Trophoblast cell (in vitro differentiated cells and primary cell): ENCODE results near the gene CEP295NL.

Experiments used
- DNase-seq, 2 donors: peaks; one replicate each; pipeline ENCODE4 v3.0.0-alpha.2; 2016
- H2AFZ ChIP-seq: 2 replicates; pipeline ENCODE4 v1.6.1; 2013; ENCODE audit warnings: low read length, moderate library complexity, mild to moderate bottlenecking; ENCODE audit not compliant: insufficient read depth, poor library complexity
- H2AK5ac ChIP-seq: 2 replicates; pipeline ENCODE4 v1.6.1; 2013; ENCODE audit warnings: mild to moderate bottlenecking, low read length
- H2BK120ac ChIP-seq: 2 replicates; pipeline ENCODE4 v1.6.1; 2013; ENCODE audit warnings: low read length, mild to moderate bottlenecking, moderate library complexity; ENCODE audit not compliant: insufficient read depth, poor library complexity
- H2BK12ac ChIP-seq: 2 replicates; pipeline ENCODE4 v1.6.1; 2013; ENCODE audit warnings: mild to moderate bottlenecking, low read length, moderate library complexity
- H2BK5ac ChIP-seq: 2 replicates; pipeline ENCODE4 v1.6.1; 2013; ENCODE audit warnings: low read length, low read depth, moderate library complexity, mild to moderate bottlenecking; ENCODE audit not compliant: poor library complexity
- H3K14ac ChIP-seq: 2 replicates; pipeline ENCODE4 v1.6.1; 2013; ENCODE audit warnings: mild to moderate bottlenecking, low read length
- H3K18ac ChIP-seq: 2 replicates; pipeline ENCODE4 v1.6.1; 2013; ENCODE audit warnings: mild to moderate bottlenecking, low read length
- H3K23ac ChIP-seq: 2 replicates; pipeline ENCODE4 v1.6.1; 2013; ENCODE audit warnings: low read length
- H3K27ac ChIP-seq: 2 replicates; pipeline ENCODE4 v1.5.1; 2013; ENCODE audit warnings: low read depth, mild to moderate bottlenecking, inconsistent platforms, low read length, moderate library complexity
- H3K27me3 ChIP-seq: 2 replicates; pipeline ENCODE4 v1.6.1; 2013; ENCODE audit warnings: inconsistent platforms, mild to moderate bottlenecking, low read length, moderate library complexity; ENCODE audit not compliant: insufficient read depth
- H3K36me3 ChIP-seq, 2 experiments: 1 replicate in 1 of 2; 2 replicates in 1 of 2; pipeline ENCODE4 v1.6.1; 2013; ENCODE audit warnings: low read length in 2 of 2, mild to moderate bottlenecking in 2 of 2, moderate library complexity in 1 of 2; ENCODE audit not compliant: insufficient read depth in 2 of 2, control insufficient read depth in 1 of 2
- H3K4ac ChIP-seq: 2 replicates; pipeline ENCODE4 v1.6.1; 2013; ENCODE audit warnings: low read depth, mild to moderate bottlenecking, low read length, moderate library complexity
- H3K4me1 ChIP-seq, 2 experiments: 1 replicate in 1 of 2; 2 replicates in 1 of 2; pipeline ENCODE4 v1.6.1; 2013; ENCODE audit warnings: low read length in 2 of 2, mild to moderate bottlenecking in 2 of 2, moderate library complexity in 1 of 2; ENCODE audit not compliant: insufficient read depth in 2 of 2, control insufficient read depth in 1 of 2
- H3K4me2 ChIP-seq: 2 replicates; pipeline ENCODE4 v1.6.1; 2013; ENCODE audit warnings: inconsistent platforms, mild to moderate bottlenecking, low read length, moderate library complexity
- H3K4me3 ChIP-seq: 2 replicates; pipeline ENCODE4 v1.5.1; 2013; ENCODE audit warnings: mild to moderate bottlenecking, low read depth, low read length, inconsistent platforms
- H3K79me1 ChIP-seq: one replicate; pipeline ENCODE4 v1.6.1; 2013; ENCODE audit warnings: low read length
- H3K79me2 ChIP-seq: 2 replicates; pipeline ENCODE4 v1.6.1; 2013; ENCODE audit warnings: low read length, mild to moderate bottlenecking; ENCODE audit not compliant: control insufficient read depth, insufficient read depth, poor library complexity
- H3K9ac ChIP-seq: 2 replicates; pipeline ENCODE4 v1.6.1; 2013; ENCODE audit warnings: mild to moderate bottlenecking, low read length
- H3K9me3 ChIP-seq: 2 replicates; pipeline ENCODE4 v1.6.1; 2013; ENCODE audit warnings: low read depth, mild to moderate bottlenecking, control low read depth, inconsistent platforms, low read length; ENCODE audit not compliant: insufficient read depth
- H4K12ac ChIP-seq: 2 replicates; pipeline ENCODE4 v1.6.1; 2013; ENCODE audit warnings: low read depth, mild to moderate bottlenecking, low read length, moderate library complexity
- H4K8ac ChIP-seq: 2 replicates; pipeline ENCODE4 v1.6.1; 2013; ENCODE audit warnings: low read depth, mild to moderate bottlenecking, low read length, moderate library complexity
- H4K91ac ChIP-seq: one replicate; pipeline ENCODE4 v1.6.1; 2013; ENCODE audit warnings: low read depth, mild to moderate bottlenecking, low read length, moderate library complexity
- WGBS: extraction: QIAGEN DNeasy Blood & Tissue Kit; methylation state at CpG from one replicate; pipeline ENCODE4 v1.1.7; 2013; ENCODE audit warnings: missing lambda C conversion rate; ENCODE audit not compliant: insufficient read length, insufficient coverage; ENCODE audit errors: extremely low coverage; 5-methylcytosine and 5-hydroxymethylcytosine counted together

Gene CEP295NL

GRCh38 chr17:78889531-78889930 is 13.5 kb downstream of the CEP295NL start:
- no CpG with 5 or more reads among the region's 8 CpGs for WGBS

GRCh38 chr17:78888941-78889518 is 14.0 kb downstream of the CEP295NL start:
- no peak overlapping the region for H4K12ac ChIP-seq
- H3K4me2 ChIP-seq: no peak overlapping the region
- peaks cover 10% of the 10 kb centered on the region for H3K79me1 ChIP-seq
- H2AFZ ChIP-seq: no peak overlapping the region
- H3K79me2 ChIP-seq: peaks cover 4% of the 10 kb centered on the region
- H3K9me3 ChIP-seq: peaks cover 2% of the 10 kb centered on the region
- no peak overlapping the region for H3K27ac ChIP-seq
- no peak overlapping the region for H3K4me3 ChIP-seq
- H3K4me1 ChIP-seq: peaks cover 10 to 16% of the 10 kb centered on the region in 2 experiments
- no peak overlapping the region for H3K23ac ChIP-seq
- H3K27me3 ChIP-seq: no peaks in the 10 kb centered on the region
- H2BK5ac ChIP-seq: no peak overlapping the region
- WGBS: no CpG with 5 or more reads among the region's 10 CpGs
- no peak overlapping the region for H2BK120ac ChIP-seq
- no peak for DNase-seq
- no peak overlapping the region for H2BK12ac ChIP-seq
- no peak overlapping the region for H4K91ac ChIP-seq
- H3K36me3 ChIP-seq: peaks cover 5 to 8% of the 10 kb centered on the region in 2 experiments
- H3K4ac ChIP-seq: no peak overlapping the region
- H3K9ac ChIP-seq: no peak overlapping the region
- no peak overlapping the region for H3K14ac ChIP-seq
- H2AK5ac ChIP-seq: no peak overlapping the region
- H3K18ac ChIP-seq: no peak overlapping the region
- no peak overlapping the region for H4K8ac ChIP-seq

More at GRCh38 chr17:78889531-78889930, 13.5 kb downstream of the CEP295NL start:
- Histone ChIP-seq H3K4me1 (peaks cover 5 to 11% of the 10 kb centered on the region in 2 experiments), H3K18ac (no peak overlapping the region), H2BK5ac (no peak overlapping the region), H4K8ac (no peak overlapping the region), H2BK120ac (no peak overlapping the region), H3K27ac (no peak overlapping the region), H3K4me3 (no peak overlapping the region), H3K79me1 (peaks cover 5% of the 10 kb centered on the region), H2BK12ac (no peak overlapping the region), H4K91ac (no peak overlapping the region), H3K14ac (no peak overlapping the region), H3K4me2 (no peak overlapping the region), H3K79me2 (peaks cover 2% of the 10 kb centered on the region), H3K9ac (no peak overlapping the region), H3K27me3 (no peaks in the 10 kb centered on the region), H2AK5ac (no peak overlapping the region), H2AFZ (no peak overlapping the region), H3K4ac (no peak overlapping the region), H3K36me3 (peaks cover 5 to 8% of the 10 kb centered on the region in 2 experiments), H4K12ac (no peak overlapping the region), H3K9me3 (peaks cover 2% of the 10 kb centered on the region), H3K23ac (no peak overlapping the region)
- no peak for DNase-seq

- peaks cover 25 to 29% of the 10 kb centered on the region in 2 experiments for H3K4me1 ChIP-seq
- H3K79me2 ChIP-seq: peaks cover 10% of the 10 kb centered on the region
- no peak for DNase-seq
- no peak overlapping the region for H3K9ac ChIP-seq
- peaks cover 0 to 5% of the 10 kb centered on the region in 2 experiments for H3K36me3 ChIP-seq
- no peak overlapping the region for H4K12ac ChIP-seq
- H4K8ac ChIP-seq: no peak overlapping the region
- no peaks in the 10 kb centered on the region for H3K9me3 ChIP-seq
- H4K91ac ChIP-seq: no peak overlapping the region
- H3K4me3 ChIP-seq: no peak overlapping the region
- no peak overlapping the region for H3K4me2 ChIP-seq
- no peak overlapping the region for H3K14ac ChIP-seq
- H3K4ac ChIP-seq: no peak overlapping the region
- no CpG with 5 or more reads among the region's 12 CpGs for WGBS
- no peaks in the 10 kb centered on the region for H3K27me3 ChIP-seq
- no peak overlapping the region for H2AK5ac ChIP-seq
- H2BK12ac ChIP-seq: no peak overlapping the region
- no peak overlapping the region for H2BK120ac ChIP-seq
- H3K18ac ChIP-seq: no peak overlapping the region
- peaks cover 25% of the 10 kb centered on the region for H3K79me1 ChIP-seq
- no peak overlapping the region for H2BK5ac ChIP-seq
- H2AFZ ChIP-seq: no peak overlapping the region
- no peak overlapping the region for H3K23ac ChIP-seq
- no peak overlapping the region for H3K27ac ChIP-seq
These were observed 16.0 kb downstream of the CEP295NL start for GRCh38 chr17:78886954-78887353.

- H3K27ac ChIP-seq: no peak overlapping the region
These were observed 17.0 kb downstream of the CEP295NL start for GRCh38 chr17:78885956-78886355.

More at GRCh38 chr17:78885956-78886355, 17.0 kb downstream of the CEP295NL start:
- Histone ChIP-seq H4K8ac (no peak overlapping the region), H2AFZ (no peak overlapping the region), H2AK5ac (no peak overlapping the region), H3K4me1 (peaks cover 25 to 27% of the 10 kb centered on the region in 2 experiments), H2BK5ac (no peak overlapping the region), H3K18ac (peak overlapping the region; percentile 6), H2BK120ac (no peak overlapping the region), H3K9me3 (peaks cover 2% of the 10 kb centered on the region), H3K4me2 (no peak overlapping the region), H3K9ac (no peak overlapping the region), H3K4ac (no peak overlapping the region), H3K27me3 (no peaks in the 10 kb centered on the region), H3K14ac (no peak overlapping the region), H3K79me2 (peaks cover 10% of the 10 kb centered on the region), H3K36me3 (peaks cover 0 to 2% of the 10 kb centered on the region in 2 experiments), H4K91ac (no peak overlapping the region), H3K4me3 (no peak overlapping the region), H4K12ac (no peak overlapping the region), H3K79me1 (peaks cover 25% of the 10 kb centered on the region), H2BK12ac (no peak overlapping the region), H3K23ac (no peak overlapping the region)
- peak; percentile 38 to 58 for DNase-seq
- WGBS: no CpG with 5 or more reads among the region's 8 CpGs
